Large intestine (tissue), 12 donors: ENCODE results near the gene PLK2. TPM values are rescaled to one million over a fixed set of nuclear protein-coding genes. Genes with fewer than 3 reads are reported as not detected.
A peak's percentile ranks its signal among the peaks of the same experiment; 100 is the strongest.

ENCODE experiments used
- DNase-seq, 2 donors: peaks; one replicate each; pipeline versions ENCODE4 v3.0.0 to v3.0.0-alpha.2; 2013
- H3K27ac ChIP-seq: one replicate; pipeline ENCODE4 v1.5.1; 2013; ENCODE audit warnings: low read length
- H3K27me3 ChIP-seq: 2 replicates; pipeline ENCODE4 v1.6.1; 2013; ENCODE audit warnings: low read length; ENCODE audit not compliant: control insufficient read depth, insufficient read depth
- H3K36me3 ChIP-seq: 2 replicates; pipeline ENCODE4 v1.6.1; 2013; ENCODE audit warnings: low read length; ENCODE audit not compliant: control insufficient read depth, insufficient read depth
- H3K4me1 ChIP-seq: one replicate; pipeline ENCODE4 v1.6.1; 2013; ENCODE audit warnings: low read length; ENCODE audit not compliant: control insufficient read depth, insufficient read depth
- H3K4me3 ChIP-seq: one replicate; pipeline ENCODE4 v1.5.1; 2013; ENCODE audit warnings: low read length
- H3K9me3 ChIP-seq: one replicate; pipeline ENCODE4 v1.6.1; 2013; ENCODE audit warnings: mild to moderate bottlenecking, low read depth, low read length, moderate library complexity; ENCODE audit not compliant: control insufficient read depth
- WGBS: methylation state at CpG from one replicate; pipeline ENCODE4 v1.1.5; 2013; ENCODE audit warnings: low lambda C conversion rate; ENCODE audit not compliant: insufficient coverage; 5-methylcytosine and 5-hydroxymethylcytosine counted together
- long read RNA-seq, 11 donors: transcript quantifications; one replicate each; lab custom pipeline, GENCODE V29; 2026
- polyA plus RNA-seq: library from polyadenylated mRNA; unstranded; fragments of 120-200 nt; gene quantifications from one replicate; pipeline ENCODE4 v1.2.1, GENCODE V29; 2013

PLK2 gene
- polyA plus RNA-seq: 44.5 TPM
- long read RNA-seq, donor 1, partial matches to known transcripts: 0 of 2 reads
- long read RNA-seq, donor 1, other reads (novel, unspliced or antisense): 0 of 2 reads
- long read RNA-seq, donor 2, partial matches to known transcripts: 0 of 4 reads
- long read RNA-seq, donor 2, other reads (novel, unspliced or antisense): 0 of 4 reads
- long read RNA-seq, donor 3, transcript PLK2-206 (2 exons, 625 nt): major isoform, 12 of 21 reads
- long read RNA-seq, donor 3, partial matches to known transcripts: 0 of 21 reads
- long read RNA-seq, donor 3, other reads (novel, unspliced or antisense): 0 of 21 reads
- long read RNA-seq, donor 4, partial matches to known transcripts: 0 of 2 reads
- long read RNA-seq, donor 4, other reads (novel, unspliced or antisense): 0 of 2 reads
- long read RNA-seq, donor 5, partial matches to known transcripts: 0 of 6 reads
- long read RNA-seq, donor 5, other reads (novel, unspliced or antisense): 0 of 6 reads
- long read RNA-seq, donor 6, partial matches to known transcripts: 0 of 10 reads
- long read RNA-seq, donor 6, other reads (novel, unspliced or antisense): 0 of 10 reads
- long read RNA-seq, donor 7, partial matches to known transcripts: 0 of 7 reads
- long read RNA-seq, donor 7, other reads (novel, unspliced or antisense): 0 of 7 reads
- long read RNA-seq, donor 8, transcript PLK2-206 (2 exons, 625 nt): major isoform, 18 of 24 reads
- long read RNA-seq, donor 8, partial matches to known transcripts: 0 of 24 reads
- long read RNA-seq, donor 8, other reads (novel, unspliced or antisense): 0 of 24 reads
- long read RNA-seq, donor 9, transcript PLK2-206 (2 exons, 625 nt): major isoform, 5 of 9 reads
- long read RNA-seq, donor 9, partial matches to known transcripts: 0 of 9 reads
- long read RNA-seq, donor 9, other reads (novel, unspliced or antisense): 0 of 9 reads
- long read RNA-seq, donor 10, partial matches to known transcripts: 0 of 7 reads
- long read RNA-seq, donor 10, other reads (novel, unspliced or antisense): 0 of 7 reads
- long read RNA-seq, donor 11, partial matches to known transcripts: 0 of 2 reads
- long read RNA-seq, donor 11, other reads (novel, unspliced or antisense): 0 of 2 reads

- Histone ChIP-seq H3K4me1 (peaks cover 7% of the 10 kb centered on the region), H3K27ac (peak within 1 kb of the TSS; percentile 81)
- WGBS: no CpG with 5 or more reads among the region's 89 CpGs
Measured at GRCh38 chr5:58460002-58460731, at the start of gene PLK2. PLK2 (minus strand) TSS chr5:58460086; CDS start chr5:58459959, 127 bp downstream.

GRCh38 chr5:58507715-58508114, 47.8 kb upstream of the PLK2 start:
- Histone ChIP-seq H3K9me3 (no peaks in the 10 kb centered on the region), H3K4me1 (no peaks in the 10 kb centered on the region), H3K27ac (no peak overlapping the region), H3K27me3 (no peaks in the 10 kb centered on the region), H3K36me3 (no peaks in the 10 kb centered on the region), H3K4me3 (no peak overlapping the region)
- peak in 1 of 2 donors; percentile 7 for DNase-seq
- WGBS: 0% methylated on average over 1 of the region's 4 CpGs

More at GRCh38 chr5:58460002-58460731, at the start of gene PLK2:
- H3K36me3 ChIP-seq: peaks cover 5% of the 10 kb centered on the region
- peaks cover 4% of the 10 kb centered on the region for H3K9me3 ChIP-seq
- H3K27me3 ChIP-seq: peaks cover 7% of the 10 kb centered on the region
- peak; percentile 89 to 92 for DNase-seq
- peak within 1 kb of the TSS; percentile 84 for H3K4me3 ChIP-seq

DNA sequence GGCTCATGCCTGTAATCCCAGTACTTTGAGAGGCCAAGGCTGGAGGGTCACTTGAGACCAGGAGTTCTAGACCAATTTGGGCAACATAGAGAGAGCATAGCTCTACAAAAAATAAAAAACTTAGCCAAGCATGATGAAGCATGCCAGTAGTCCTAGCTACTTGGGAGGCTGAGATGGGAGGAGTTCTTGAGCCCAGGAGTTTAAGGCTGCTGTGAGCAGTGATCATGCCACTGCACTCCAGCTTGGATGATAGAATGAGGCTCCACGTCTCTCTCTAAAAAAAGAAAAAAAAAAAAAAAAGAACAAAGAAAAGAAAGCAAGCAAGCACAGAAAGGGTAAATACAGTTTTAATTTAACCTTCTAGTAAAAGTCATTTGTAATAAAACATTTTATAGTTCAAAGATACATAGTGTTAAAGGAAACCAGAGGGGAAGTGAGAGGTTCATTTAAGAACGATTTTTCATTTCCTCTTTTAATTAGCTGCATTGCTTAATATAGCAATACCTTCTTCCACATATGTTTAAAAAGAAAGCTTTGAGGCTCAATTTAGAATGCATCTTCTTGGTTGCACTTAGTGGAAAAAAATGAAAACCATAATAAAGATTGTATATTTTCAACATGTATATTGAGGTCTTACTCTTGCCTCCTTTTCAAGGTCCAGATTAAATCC, 46.2 kb upstream of the PLK2 start:
- DNase-seq: no peak
- WGBS: 92% methylated on average over 2 of the region's 2 CpGs
- no peak overlapping the region for H3K27ac ChIP-seq
- H3K4me3 ChIP-seq: no peak overlapping the region
- no peaks in the 10 kb centered on the region for H3K4me1 ChIP-seq
- H3K9me3 ChIP-seq: no peaks in the 10 kb centered on the region
- H3K36me3 ChIP-seq: no peaks in the 10 kb centered on the region
- H3K27me3 ChIP-seq: no peaks in the 10 kb centered on the region

- no peaks in the 10 kb centered on the region for H3K36me3 ChIP-seq
- H3K27me3 ChIP-seq: no peaks in the 10 kb centered on the region
- no peak overlapping the region for H3K27ac ChIP-seq
- whole genome bisulfite sequencing: 60% methylated on average over 2 of the region's 3 CpGs
- DNase-seq: no peak
- H3K4me3 ChIP-seq: no peak overlapping the region
- no peaks in the 10 kb centered on the region for H3K4me1 ChIP-seq
- no peaks in the 10 kb centered on the region for H3K9me3 ChIP-seq
Measured at GRCh38 chr5:58505502-58505901, 45.6 kb upstream of the PLK2 start.

GRCh38 chr5:58504766-58505165, 44.9 kb upstream of the PLK2 start:
- no peaks in the 10 kb centered on the region for H3K9me3 ChIP-seq
- WGBS: 74% methylated on average over 2 of the region's 3 CpGs

GRCh38 chr5:58503390-58504046, 43.6 kb upstream of the PLK2 start:
- no peak overlapping the region for H3K27ac ChIP-seq
- no peaks in the 10 kb centered on the region for H3K4me1 ChIP-seq
- H3K9me3 ChIP-seq: no peaks in the 10 kb centered on the region
- H3K4me3 ChIP-seq: no peak overlapping the region
- no CpG with 5 or more reads among the region's 3 CpGs for WGBS
- H3K27me3 ChIP-seq: no peaks in the 10 kb centered on the region
- no peaks in the 10 kb centered on the region for H3K36me3 ChIP-seq
- DNase-seq: no peak

More at GRCh38 chr5:58504766-58505165, 44.9 kb upstream of the PLK2 start:
- Histone ChIP-seq H3K36me3 (no peaks in the 10 kb centered on the region), H3K4me1 (no peaks in the 10 kb centered on the region), H3K27ac (no peak overlapping the region), H3K4me3 (no peak overlapping the region), H3K27me3 (no peaks in the 10 kb centered on the region)
- no peak for DNase-seq

GRCh38 chr5:58501778-58502417, 42.0 kb upstream of the PLK2 start:
- no peak overlapping the region for H3K4me3 ChIP-seq
- DNase-seq: no peak
- H3K27me3 ChIP-seq: no peaks in the 10 kb centered on the region
- no CpG with 5 or more reads among the region's 2 CpGs for WGBS
- no peaks in the 10 kb centered on the region for H3K36me3 ChIP-seq
- no peak overlapping the region for H3K27ac ChIP-seq
- H3K9me3 ChIP-seq: no peaks in the 10 kb centered on the region
- no peaks in the 10 kb centered on the region for H3K4me1 ChIP-seq

- Histone ChIP-seq H3K9me3 (no peaks in the 10 kb centered on the region), H3K4me3 (no peak overlapping the region), H3K27ac (no peak overlapping the region), H3K4me1 (no peaks in the 10 kb centered on the region), H3K36me3 (no peaks in the 10 kb centered on the region), H3K27me3 (no peaks in the 10 kb centered on the region)
- DNase-seq: no peak
- WGBS: 22% methylated on average over 1 of the region's 2 CpGs
Measured at GRCh38 chr5:58499941-58500340, 40.1 kb upstream of the PLK2 start.

- H3K9me3 ChIP-seq: no peaks in the 10 kb centered on the region
- H3K36me3 ChIP-seq: no peaks in the 10 kb centered on the region
- H3K27me3 ChIP-seq: no peaks in the 10 kb centered on the region
- no peak overlapping the region for H3K27ac ChIP-seq
- no CpG with 5 or more reads among the region's 3 CpGs for WGBS
- no peak overlapping the region for H3K4me3 ChIP-seq
- DNase-seq: no peak
- H3K4me1 ChIP-seq: no peaks in the 10 kb centered on the region
Measured at GRCh38 chr5:58499231-58499630, 39.3 kb upstream of the PLK2 start.
